H9 (cell line): Measurements from ENCODE around the gene CTPS1. TPM values are rescaled to one million over a fixed set of nuclear protein-coding genes. Genes with fewer than 3 reads are reported as not detected.

ENCODE experiments used
- DNase-seq: peaks from one replicate; pipeline ENCODE4 v3.0.0-alpha.2; 2017
- H2AFZ ChIP-seq: one replicate; pipeline ENCODE4 v1.6.1; 2013; ENCODE audit warnings: mild to moderate bottlenecking, low read length, control low read depth, moderate library complexity
- H2AK5ac ChIP-seq: 2 replicates; pipeline ENCODE4 v1.6.1; 2013; ENCODE audit warnings: low read length, control low read depth, mixed read lengths; ENCODE audit not compliant: insufficient read length
- H2BK120ac ChIP-seq: one replicate; pipeline ENCODE4 v1.6.1; 2013; ENCODE audit warnings: low read depth, mild to moderate bottlenecking, low read length, control low read depth, inconsistent platforms; ENCODE audit not compliant: poor library complexity, severe bottlenecking
- H2BK12ac ChIP-seq: 2 replicates; pipeline ENCODE4 v1.6.1; 2013; ENCODE audit warnings: low read length, control low read depth, mixed read lengths, low read depth; ENCODE audit not compliant: insufficient read length
- H2BK15ac ChIP-seq: 2 replicates; pipeline ENCODE4 v1.6.1; 2013; ENCODE audit warnings: low read depth, low read length, control low read depth
- H2BK20ac ChIP-seq: one replicate; pipeline ENCODE4 v1.6.1; 2013; ENCODE audit warnings: low read depth, mild to moderate bottlenecking, low read length, control low read depth, inconsistent platforms; ENCODE audit not compliant: poor library complexity, severe bottlenecking
- H2BK5ac ChIP-seq: 2 replicates; pipeline ENCODE4 v1.6.1; 2013; ENCODE audit warnings: low read length, control low read depth, mixed read lengths; ENCODE audit not compliant: insufficient read length
- H3K14ac ChIP-seq: 2 replicates; pipeline ENCODE4 v1.6.1; 2013; ENCODE audit warnings: low read length, control low read depth; ENCODE audit not compliant: insufficient read depth
- H3K18ac ChIP-seq: 2 replicates; pipeline ENCODE4 v1.6.1; 2013; ENCODE audit warnings: low read depth, mild to moderate bottlenecking, mixed read lengths, low read length, control low read depth; ENCODE audit not compliant: insufficient read length
- H3K23ac ChIP-seq: 2 replicates; pipeline ENCODE4 v1.6.1; 2013; ENCODE audit warnings: low read length, control low read depth, mixed read lengths, low read depth; ENCODE audit not compliant: insufficient read length
- H3K23me2 ChIP-seq: 2 replicates; pipeline ENCODE4 v1.6.1; 2013; ENCODE audit warnings: low read depth, mild to moderate bottlenecking, mixed read lengths, low read length, control low read depth; ENCODE audit not compliant: insufficient read length, poor library complexity, severe bottlenecking
- H3K27ac ChIP-seq: 2 replicates; pipeline ENCODE4 v1.5.1; 2013; ENCODE audit warnings: low read length, control low read depth, mixed read lengths, low read depth; ENCODE audit not compliant: insufficient read length
- H3K27me3 ChIP-seq: 2 replicates; pipeline ENCODE4 v1.6.1; 2013; ENCODE audit warnings: low read length, control low read depth, inconsistent platforms; ENCODE audit not compliant: insufficient read depth
- H3K4ac ChIP-seq: 2 replicates; pipeline ENCODE4 v1.6.1; 2013; ENCODE audit warnings: low read depth, mild to moderate bottlenecking, control low read depth, inconsistent platforms, low read length, moderate library complexity
- H3K4me1 ChIP-seq: 2 replicates; pipeline ENCODE4 v1.6.1; 2013; ENCODE audit warnings: low read length, control low read depth, inconsistent platforms; ENCODE audit not compliant: insufficient read depth
- H3K4me2 ChIP-seq: 2 replicates; pipeline ENCODE4 v1.6.1; 2013; ENCODE audit warnings: low read length, control low read depth, mixed read lengths; ENCODE audit not compliant: insufficient read length, insufficient read depth
- H3K56ac ChIP-seq: 2 replicates; pipeline ENCODE4 v1.6.1; 2013; ENCODE audit warnings: low read depth, mild to moderate bottlenecking, mixed read lengths, low read length, control low read depth; ENCODE audit not compliant: insufficient read length
- H3K79me1 ChIP-seq: 2 replicates; pipeline ENCODE4 v1.6.1; 2013; ENCODE audit warnings: low read depth, mild to moderate bottlenecking, moderate library complexity, low read length, control low read depth, inconsistent platforms; ENCODE audit not compliant: insufficient read depth, poor library complexity, severe bottlenecking
- H3K79me2 ChIP-seq: 2 replicates; pipeline ENCODE4 v1.6.1; 2013; ENCODE audit warnings: low read length, control low read depth, inconsistent platforms; ENCODE audit not compliant: insufficient read depth
- H3K9ac ChIP-seq: 2 replicates; pipeline ENCODE4 v1.6.1; 2013; ENCODE audit warnings: low read length, control low read depth, mixed read lengths; ENCODE audit not compliant: insufficient read length; ENCODE audit errors: extremely low read depth
- H3K9me3 ChIP-seq: one replicate; pipeline ENCODE4 v1.6.1; 2013; ENCODE audit warnings: low read depth, low read length, inconsistent platforms; ENCODE audit not compliant: control insufficient read depth
- H3T11ph ChIP-seq: one replicate; pipeline ENCODE4 v1.6.1; 2013; ENCODE audit warnings: mild to moderate bottlenecking, low read length, control low read depth, inconsistent platforms
- H4K20me1 ChIP-seq: one replicate; pipeline ENCODE4 v1.6.1; 2013; ENCODE audit not compliant: control insufficient read depth, insufficient read length, insufficient read depth
- H4K5ac ChIP-seq: 2 replicates; pipeline ENCODE4 v1.6.1; 2013; ENCODE audit warnings: low read depth, mild to moderate bottlenecking, mixed read lengths, low read length, control low read depth; ENCODE audit not compliant: insufficient read length
- H4K8ac ChIP-seq: replicated peaks from 2 replicates; pipeline ENCODE4 v1.6.1; 2013; ENCODE audit warnings: low read length, control low read depth, mixed read lengths, low read depth; ENCODE audit not compliant: insufficient read length
- H4K91ac ChIP-seq: 2 replicates; pipeline ENCODE4 v1.6.1; 2013; ENCODE audit warnings: low read depth, mild to moderate bottlenecking, moderate library complexity, mixed read lengths, low read length, control low read depth; ENCODE audit not compliant: insufficient read length
- H3K27ac Mint-ChIP-seq, 3 experiments: 2 replicates in 2 of 3; 3 replicates in 1 of 3; pipeline ENCODE4 v1.8.0; 2020 to 2021; ENCODE audit warnings: mixed read lengths in 3 of 3, mild to moderate bottlenecking in 1 of 3, moderate library complexity in 1 of 3
- H3K27me3 Mint-ChIP-seq: 2 replicates; pipeline ENCODE4 v1.8.0; 2021; ENCODE audit warnings: low read depth, mild to moderate bottlenecking, moderate library complexity, mixed read lengths
- H3K36me3 Mint-ChIP-seq, 3 experiments: 2 replicates in 2 of 3; 3 replicates in 1 of 3; pipeline ENCODE4 v1.8.0; 2020 to 2021; ENCODE audit warnings: low read depth in 3 of 3, mixed read lengths in 3 of 3; ENCODE audit not compliant: insufficient read depth in 1 of 3
- H3K4me1 Mint-ChIP-seq, 2 experiments: 2 replicates each; pipeline ENCODE4 v1.8.0; 2020; ENCODE audit warnings: mixed read lengths in 2 of 2
- H3K4me3 Mint-ChIP-seq, 2 experiments: 2 replicates in 1 of 2; 3 replicates in 1 of 2; pipeline ENCODE4 v1.8.0; 2020 to 2021; ENCODE audit warnings: mild to moderate bottlenecking in 2 of 2, mixed read lengths in 2 of 2, moderate library complexity in 1 of 2
- H3K9me3 Mint-ChIP-seq, 2 experiments: 2 replicates in 1 of 2; 3 replicates in 1 of 2; pipeline ENCODE4 v1.8.0; 2020; ENCODE audit warnings: mild to moderate bottlenecking in 2 of 2, mixed read lengths in 2 of 2, moderate library complexity in 1 of 2
- CTCF ChIP-seq: fragments of 200-600 bp; sonication (generic); conservative IDR thresholded peaks from 3 replicates; pipeline ENCODE4 v1.8.0; 2021; ENCODE audit warnings: antibody characterized with exemption, mild to moderate bottlenecking
- WGBS: extraction: QIAGEN DNeasy Blood & Tissue Kit; methylation state at CpG from one replicate; pipeline ENCODE4 v1.1.7; 2013; ENCODE audit warnings: missing lambda C conversion rate, low lambda C conversion rate, mixed read lengths; ENCODE audit not compliant: insufficient read length; ENCODE audit errors: extremely low coverage; 5-methylcytosine and 5-hydroxymethylcytosine counted together
- total RNA-seq: library from RNA; stranded (reverse); gene quantifications from 2 replicates; pipeline ENCODE4 v1.2.1, GENCODE V29; 2021

Gene CTPS1
- total RNA-seq, 1 experiment from 2014 or later = 105 TPM

GRCh38 chr1:40987439-40988276, 8.2 kb downstream of the CTPS1 start:
- Histone ChIP-seq H4K5ac (no peak overlapping the region), H3K79me2 (no peaks in the 10 kb centered on the region; the same call in 1 of the 2 replicates), H2BK120ac (no peak overlapping the region), H4K91ac (no peak overlapping the region), H3K27ac (no peak overlapping the region), H4K8ac (no peak overlapping the region), H3K9ac (no peak overlapping the region), H2BK15ac (no peak overlapping the region), H2BK5ac (no peak overlapping the region), H3K4ac (no peak overlapping the region), H4K20me1 (no peaks in the 10 kb centered on the region), H3K27me3 (no peaks in the 10 kb centered on the region), H3K23me2 (no peaks in the 10 kb centered on the region), H2AK5ac (no peak overlapping the region), H3K23ac (no peak overlapping the region), H3K4me2 (no peak overlapping the region), H3K56ac (no peak overlapping the region), H3K4me1 (no peaks in the 10 kb centered on the region), H2BK12ac (no peak overlapping the region), H3K18ac (no peak overlapping the region), H2AFZ (no peak overlapping the region), H3T11ph (no peak overlapping the region), H3K79me1 (no peaks in the 10 kb centered on the region), H2BK20ac (no peak overlapping the region), H3K14ac (no peak overlapping the region), H3K9me3 (no peaks in the 10 kb centered on the region)
- Mint-ChIP-seq H3K4me1 (no peaks in the 10 kb centered on the region; a peak in 1 of 4 replicates), H3K9me3 (no peaks in the 10 kb centered on the region), H3K36me3 (peaks cover 71 to 98% (median 95%) of the 10 kb centered on the region in 3 experiments; a peak in 6 of 7 replicates), H3K27me3 (no peaks in the 10 kb centered on the region), H3K4me3 (no peak overlapping the region), H3K27ac (no peak overlapping the region)
- DNase-seq = no peak
- WGBS = no CpG with 5 or more reads among the region's 9 CpGs
- TF ChIP-seq CTCF = no peak
